Measurements from ENCODE around the gene CPSF4L.

CPSF4L gene

GRCh38 chr17:73228748-73229236 is 32.9 kb downstream of the CPSF4L start:
- no peak for DNase-seq

- DNase-seq, result no peak
Measured at GRCh38 chr17:73227944-73228343, 33.7 kb downstream of the CPSF4L start.

DNA sequence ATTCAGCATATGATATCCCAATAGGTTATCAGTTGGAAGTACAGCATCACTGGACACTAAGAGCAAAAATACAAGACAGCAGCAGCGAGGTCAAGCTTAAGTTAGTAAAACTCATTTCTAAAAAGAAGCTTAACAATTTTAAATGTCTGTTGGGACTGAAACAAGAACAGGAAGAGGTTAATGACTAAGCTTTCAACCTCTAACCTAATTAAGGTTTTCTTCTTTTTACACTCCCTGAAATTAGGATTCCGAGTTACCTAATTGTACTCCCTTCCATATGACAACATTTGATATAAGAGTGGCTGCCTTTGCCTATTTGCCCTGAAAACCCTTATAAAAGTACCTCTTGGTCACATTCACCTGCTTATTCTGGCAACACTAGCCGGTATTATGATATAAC is 34.3 kb downstream of the CPSF4L start:
- no peak for DNase-seq

DNA sequence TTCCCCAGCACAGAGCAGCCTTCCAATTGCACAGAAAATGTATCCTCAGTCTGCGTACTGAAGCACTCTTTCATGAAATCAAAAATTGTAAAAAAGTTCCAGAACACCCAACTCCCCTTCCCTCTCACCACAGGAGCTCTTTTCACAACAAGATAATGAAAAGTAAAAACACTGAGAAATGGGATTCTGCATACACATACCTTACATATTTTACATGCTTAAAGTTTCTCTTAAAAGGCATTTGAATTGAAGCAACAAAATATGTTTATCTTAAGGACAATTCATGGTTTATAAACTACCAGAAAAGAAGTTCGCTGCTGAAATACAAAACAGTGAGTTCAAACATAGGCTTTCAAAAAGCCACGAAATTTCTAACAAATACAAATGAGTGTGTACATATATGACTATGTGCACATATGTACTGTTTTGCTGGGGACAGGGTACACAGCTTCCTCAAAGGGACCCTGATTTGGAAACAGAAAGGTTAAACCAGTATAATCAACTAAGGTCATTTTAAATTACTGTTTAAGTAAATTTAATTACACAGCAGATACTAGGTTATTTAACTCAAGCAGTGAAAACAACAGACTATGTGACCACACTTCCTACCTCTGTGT is 35.0 kb downstream of the CPSF4L start:
- no peak for DNase-seq

GRCh38 chr17:73224663-73225305 is 36.9 kb downstream of the CPSF4L start:
- DNase-seq, result no peak

GRCh38 chr17:73224237-73224636 is 37.4 kb downstream of the CPSF4L start:
- no peak for DNase-seq

DNA sequence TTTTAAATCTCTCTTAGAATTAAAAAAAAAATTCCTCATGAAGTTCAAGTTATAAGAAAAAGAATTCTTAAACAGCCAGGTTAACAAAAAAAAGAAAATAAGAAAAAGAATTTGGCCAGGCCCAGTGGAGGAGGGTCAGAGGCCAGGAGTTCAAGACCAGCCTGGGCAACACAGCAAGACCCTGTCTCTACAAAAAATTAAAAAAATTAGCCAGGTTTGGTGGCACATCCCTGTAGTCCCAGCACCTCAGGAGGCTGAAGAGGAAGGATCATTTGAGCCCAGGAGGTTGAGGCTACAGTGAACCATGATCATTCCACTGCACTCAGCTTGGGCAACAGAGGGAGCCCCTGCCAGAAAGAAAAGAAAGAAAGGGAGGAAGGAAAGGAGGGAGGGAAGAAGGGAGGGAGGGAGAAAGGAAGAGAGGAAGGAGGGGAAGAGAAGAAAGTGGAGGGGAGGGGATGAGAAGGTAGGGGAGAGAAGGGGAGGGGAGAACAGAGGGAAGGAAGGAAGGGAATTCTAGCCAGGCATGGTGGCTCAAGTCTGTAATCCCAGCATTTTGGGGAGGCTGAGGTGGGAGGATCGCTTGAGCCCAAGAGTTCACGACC is 38.0 kb downstream of the CPSF4L start:
- DNase-seq, result no peak

DNA sequence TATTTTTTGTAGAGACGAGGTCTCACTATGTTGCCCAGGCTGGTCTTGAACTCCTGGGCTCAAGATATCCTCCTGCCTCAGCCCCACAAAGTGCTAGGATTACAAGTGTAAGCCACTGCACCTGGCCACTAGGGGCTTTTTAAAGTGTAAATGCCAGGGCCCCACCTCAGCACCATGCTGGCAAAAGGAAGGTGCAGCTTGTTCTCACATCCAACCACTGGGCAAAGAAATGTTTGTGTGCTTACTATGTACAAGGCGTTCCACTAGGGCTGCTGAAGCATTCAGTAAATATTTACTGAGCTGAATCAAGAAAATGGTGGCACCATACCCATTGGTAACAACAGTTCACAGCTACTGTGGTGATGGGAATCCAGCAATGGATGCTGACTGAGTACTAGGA is 46.2 kb downstream of the CPSF4L start:
- DNase-seq, result no peak

DNA sequence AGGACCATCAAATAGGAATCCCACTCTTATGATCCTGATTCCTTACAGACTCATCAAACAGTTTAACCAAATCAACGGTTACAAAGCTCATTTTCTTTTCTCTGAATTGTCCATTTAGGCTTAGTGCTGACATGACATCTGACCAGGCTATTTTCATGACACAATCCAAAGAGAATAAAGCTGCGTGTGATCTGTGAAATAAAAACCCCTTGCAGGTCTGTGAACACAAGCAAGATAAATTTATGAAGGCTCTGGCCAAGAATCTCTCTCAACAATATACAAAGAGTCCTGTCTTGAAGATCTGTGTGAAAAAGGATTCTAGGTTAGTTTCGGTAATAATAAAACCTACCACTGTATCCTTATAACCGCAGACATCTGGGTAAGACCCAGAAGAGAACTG is 46.8 kb downstream of the CPSF4L start:
- no peak for DNase-seq

GRCh38 chr17:73214008-73214407 is 47.7 kb downstream of the CPSF4L start:
- no peak for DNase-seq

- DNase-seq, result no peak
Measured at GRCh38 chr17:73211745-73212144, 49.9 kb downstream of the CPSF4L start.

DNA sequence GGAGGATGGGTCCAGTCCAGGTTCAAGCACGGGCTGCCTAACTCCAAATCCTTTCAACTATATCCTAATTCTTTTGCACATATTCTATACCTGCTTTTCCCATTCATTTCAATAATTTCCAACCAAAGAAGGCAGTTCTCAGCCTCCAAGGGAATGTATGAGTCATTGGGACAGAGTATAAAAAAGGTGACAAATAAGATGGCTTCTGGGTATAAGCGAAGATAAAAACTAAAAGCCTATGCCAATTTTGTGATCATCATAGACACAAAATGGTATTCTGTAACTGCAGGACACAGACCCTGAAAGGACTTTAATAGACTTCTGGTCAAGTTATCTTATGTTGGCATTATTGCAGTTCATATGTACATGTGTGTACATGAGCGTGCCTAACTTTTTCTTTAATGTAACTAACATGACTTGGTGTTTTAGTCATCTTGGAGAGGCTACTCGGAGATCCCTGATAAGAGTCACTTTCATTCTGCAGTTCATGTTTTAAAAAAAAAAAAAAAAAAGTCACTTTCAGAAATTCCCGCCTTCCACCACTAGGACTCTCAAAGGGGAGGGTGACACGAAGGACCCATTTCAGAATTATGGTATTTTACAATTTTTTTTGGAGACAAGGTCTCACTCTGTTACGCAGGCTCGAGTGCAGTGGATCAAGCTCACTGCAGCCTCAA is 51.5 kb downstream of the CPSF4L start:
- DNase-seq, result no peak

GRCh38 chr17:73209436-73209835 is 52.2 kb downstream of the CPSF4L start:
- no peak for DNase-seq

DNA sequence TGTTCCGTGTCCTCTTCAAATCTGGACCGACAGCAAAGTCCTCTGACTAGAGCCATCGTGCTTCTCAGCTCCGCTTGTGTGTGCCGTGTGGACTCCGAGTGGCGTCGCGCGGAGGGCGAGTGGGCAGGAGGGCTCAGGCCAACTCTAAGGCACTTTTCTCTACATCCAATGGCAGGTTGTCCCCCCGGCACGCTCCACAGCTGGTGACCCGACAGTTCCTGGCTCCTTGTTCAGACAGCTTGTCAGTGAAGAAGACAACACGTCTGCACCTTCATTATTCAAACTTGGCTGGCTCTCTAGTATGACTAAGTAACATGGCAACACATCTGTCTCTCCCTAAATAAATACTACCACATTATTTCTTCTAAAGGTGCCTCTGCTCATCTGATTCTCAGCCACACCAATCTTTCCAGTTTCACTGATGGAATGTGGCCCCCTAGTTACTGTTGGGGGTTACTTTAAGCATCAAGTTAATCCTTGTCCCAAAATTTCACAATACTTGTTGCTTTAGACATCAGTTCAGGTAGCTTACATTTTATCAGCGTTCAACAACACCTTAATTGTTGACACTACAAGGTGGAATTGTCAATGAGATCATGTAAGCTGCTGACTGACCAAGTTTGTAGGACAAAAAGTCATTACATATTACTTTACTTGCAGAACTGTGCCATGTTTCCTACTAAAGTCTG is 53.4 kb downstream of the CPSF4L start:
- DNase-seq, result no peak

DNA sequence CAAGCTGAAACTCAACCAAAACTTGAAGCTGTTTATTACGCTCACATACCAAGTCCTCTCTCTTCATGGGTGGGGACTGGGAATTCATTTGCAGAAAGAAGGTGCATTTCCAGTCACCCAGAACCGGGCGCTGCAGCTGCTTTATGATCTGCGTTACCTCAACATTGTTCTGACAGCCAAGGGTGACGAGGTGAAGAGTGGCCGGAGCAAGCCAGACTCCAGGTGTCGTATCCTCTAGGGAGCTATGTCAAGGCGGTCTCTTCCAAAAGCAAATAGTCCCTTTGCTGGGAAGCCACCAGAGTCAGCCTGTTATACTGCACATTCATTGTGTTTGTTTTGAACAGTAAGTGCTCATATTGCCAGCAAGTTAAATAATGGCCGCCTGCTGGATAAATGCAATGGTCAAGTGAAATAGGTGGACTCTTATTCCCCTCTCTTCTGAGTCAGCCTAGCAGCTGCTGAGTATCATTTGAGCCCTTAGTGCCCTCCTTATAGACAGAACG is 56.2 kb downstream of the CPSF4L start:
- DNase-seq, result peak; percentile 29 to 34

DNA sequence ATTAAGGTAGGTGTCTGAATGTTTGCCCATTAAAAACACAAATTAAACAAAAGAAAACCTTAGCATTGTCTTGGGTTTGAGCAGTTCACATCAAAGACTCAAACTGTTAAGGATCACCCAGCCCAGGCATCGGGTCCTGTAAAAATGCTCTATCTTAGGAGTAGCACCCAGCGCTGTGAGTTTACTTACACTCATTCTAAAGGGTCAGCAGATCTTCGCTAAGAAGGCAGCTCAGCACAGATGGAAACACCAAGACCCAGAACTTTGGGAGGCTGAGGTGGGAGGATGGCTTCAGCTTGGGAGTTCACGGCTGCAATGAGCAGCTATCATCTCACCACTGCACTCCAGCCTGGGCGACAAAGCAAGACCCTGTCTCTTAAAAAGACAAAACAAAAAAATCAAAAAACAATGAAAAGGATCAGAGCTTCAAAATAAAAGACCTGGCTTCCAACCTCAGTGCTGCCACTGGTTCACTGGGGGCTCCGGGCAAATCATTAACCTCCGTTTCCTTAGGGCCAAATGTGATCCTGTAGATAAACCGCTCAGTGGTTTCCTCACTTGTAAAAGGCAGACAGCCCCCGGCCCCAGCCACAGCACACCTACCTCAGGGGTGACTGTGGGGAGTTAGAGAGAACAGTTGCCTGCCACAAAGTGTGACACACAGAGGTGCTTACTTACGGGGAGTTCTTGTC is 57.7 kb downstream of the CPSF4L start:
- no peak for DNase-seq

GRCh38 chr17:73203135-73203787 is 58.4 kb downstream of the CPSF4L start:
- DNase-seq, result no peak

GRCh38 chr17:73201215-73202069 is 60.2 kb downstream of the CPSF4L start:
- DNase-seq, result no peak

GRCh38 chr17:73200476-73200875 is 61.2 kb downstream of the CPSF4L start:
- DNase-seq, result no peak

DNA sequence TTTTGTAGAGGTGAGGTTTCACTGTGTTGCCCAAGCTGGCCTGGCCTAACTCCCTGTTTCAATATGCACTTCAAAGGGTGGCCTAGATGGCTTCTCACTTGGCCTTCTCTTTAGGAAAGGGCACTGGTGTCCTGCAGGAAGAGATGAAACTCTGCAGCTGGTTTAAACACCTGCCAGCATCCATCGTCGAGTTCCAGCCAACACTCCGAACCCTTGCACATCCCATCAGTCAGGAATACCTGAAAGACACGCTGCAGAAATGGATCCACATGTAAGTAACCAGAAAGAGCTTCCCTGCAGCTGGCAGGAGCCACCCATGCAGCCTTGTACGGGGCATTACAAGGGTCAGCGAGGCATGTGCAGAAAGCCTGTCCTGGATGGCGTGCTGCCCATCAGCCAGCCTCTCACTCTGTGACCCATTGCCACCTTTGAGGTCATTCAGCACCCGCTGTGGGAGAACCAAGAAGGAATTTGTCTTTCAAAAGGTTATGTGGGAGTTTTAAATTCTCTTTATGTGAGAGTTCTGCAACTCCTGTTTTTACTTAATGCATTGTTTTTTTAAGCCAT is 61.8 kb downstream of the CPSF4L start:
- DNase-seq, result no peak

DNA sequence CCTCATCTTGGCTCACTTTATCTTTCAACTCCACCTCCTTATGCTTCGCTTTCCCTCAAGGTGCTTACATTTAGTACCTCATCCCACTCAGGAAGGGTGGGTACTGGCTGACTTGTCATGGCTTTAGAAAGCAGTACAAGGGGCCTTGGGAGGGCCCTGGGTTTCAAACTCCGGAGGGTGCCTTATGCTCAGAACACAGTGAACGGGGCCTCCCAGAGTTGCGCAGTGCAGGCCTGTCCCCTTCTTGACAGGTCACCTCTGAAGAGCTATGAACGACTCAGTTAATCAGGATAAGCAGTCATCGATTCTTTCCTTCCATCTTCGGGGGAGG is 62.8 kb downstream of the CPSF4L start:
- no peak for DNase-seq
